ENCODE data around the gene ITGB4.

DNA sequence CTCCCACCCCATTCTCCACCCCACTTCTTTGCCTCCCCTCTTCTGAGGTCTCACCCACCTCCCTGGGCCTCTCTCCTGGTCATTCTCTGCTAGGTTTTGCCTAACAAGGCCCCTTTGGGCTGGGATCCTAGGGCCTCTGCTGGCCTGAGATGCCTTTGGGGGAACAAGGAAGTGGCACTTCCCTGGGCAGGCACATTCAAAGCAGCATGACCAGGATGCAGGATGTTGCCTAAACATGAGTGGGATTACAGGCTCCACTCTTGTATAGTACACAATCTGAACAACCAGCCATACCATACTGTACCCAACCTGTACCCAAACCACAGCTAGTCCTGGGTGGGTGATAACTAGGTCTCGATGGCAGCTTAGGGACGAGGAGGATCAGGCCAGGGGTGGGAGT lies 34.7 kb downstream of the ITGB4 start:
- no peak for TF ChIP-seq POLR2A (IDR thresholded peaks at IDR 0.05)
- TF ChIP-seq, protein P1, sequence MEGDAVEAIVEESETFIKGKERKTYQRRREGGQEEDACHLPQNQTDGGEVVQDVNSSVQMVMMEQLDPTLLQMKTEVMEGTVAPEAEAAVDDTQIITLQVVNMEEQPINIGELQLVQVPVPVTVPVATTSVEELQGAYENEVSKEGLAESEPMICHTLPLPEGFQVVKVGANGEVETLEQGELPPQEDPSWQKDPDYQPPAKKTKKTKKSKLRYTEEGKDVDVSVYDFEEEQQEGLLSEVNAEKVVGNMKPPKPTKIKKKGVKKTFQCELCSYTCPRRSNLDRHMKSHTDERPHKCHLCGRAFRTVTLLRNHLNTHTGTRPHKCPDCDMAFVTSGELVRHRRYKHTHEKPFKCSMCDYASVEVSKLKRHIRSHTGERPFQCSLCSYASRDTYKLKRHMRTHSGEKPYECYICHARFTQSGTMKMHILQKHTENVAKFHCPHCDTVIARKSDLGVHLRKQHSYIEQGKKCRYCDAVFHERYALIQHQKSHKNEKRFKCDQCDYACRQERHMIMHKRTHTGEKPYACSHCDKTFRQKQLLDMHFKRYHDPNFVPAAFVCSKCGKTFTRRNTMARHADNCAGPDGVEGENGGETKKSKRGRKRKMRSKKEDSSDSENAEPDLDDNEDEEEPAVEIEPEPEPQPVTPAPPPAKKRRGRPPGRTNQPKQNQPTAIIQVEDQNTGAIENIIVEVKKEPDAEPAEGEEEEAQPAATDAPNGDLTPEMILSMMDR (IDR thresholded peaks at IDR 0.05 in 4 of 5, conservative IDR thresholded peaks at IDR 0.05 in 1 of 5) = no peak

Measured in gastrocnemius medialis (tissue), 4 donors.